Measurements from ENCODE around the gene ROR1. TPM values are rescaled to one million over a fixed set of nuclear protein-coding genes. Genes with fewer than 3 reads are reported as not detected.

The ROR1 gene
- polyA plus RNA-seq, 1 of the 3 experiments (the other 2 are of a cell fraction) = 4.0 TPM

DNA sequence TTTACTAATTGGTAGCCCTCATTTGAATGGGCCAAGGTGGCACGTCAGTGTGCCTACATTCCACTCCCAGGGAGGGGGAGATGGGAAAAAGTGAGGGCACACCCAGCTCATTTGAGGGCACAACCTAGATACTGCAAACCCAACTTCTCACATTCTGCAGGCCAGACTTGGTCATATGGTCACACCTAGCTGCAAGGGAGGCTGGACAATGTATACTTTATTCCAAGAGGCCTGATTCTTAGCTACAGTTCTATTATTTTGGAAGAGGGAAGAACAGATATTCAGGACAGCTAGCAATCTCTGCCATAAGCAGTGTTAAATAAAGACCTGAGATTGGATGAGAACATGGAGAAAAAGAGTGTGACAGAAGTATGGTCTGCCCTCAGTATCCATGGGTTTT is 180.4 kb downstream of the ROR1 start (continued):
- TF ChIP-seq ZBTB33 (IDR thresholded peaks at IDR 0.05; ENCODE audit: borderline replicate concordance, low read depth) (no peak), GATA2 (CRISPR knock-in tag; IDR thresholded peaks at IDR 0.05) (no peak)

DNA sequence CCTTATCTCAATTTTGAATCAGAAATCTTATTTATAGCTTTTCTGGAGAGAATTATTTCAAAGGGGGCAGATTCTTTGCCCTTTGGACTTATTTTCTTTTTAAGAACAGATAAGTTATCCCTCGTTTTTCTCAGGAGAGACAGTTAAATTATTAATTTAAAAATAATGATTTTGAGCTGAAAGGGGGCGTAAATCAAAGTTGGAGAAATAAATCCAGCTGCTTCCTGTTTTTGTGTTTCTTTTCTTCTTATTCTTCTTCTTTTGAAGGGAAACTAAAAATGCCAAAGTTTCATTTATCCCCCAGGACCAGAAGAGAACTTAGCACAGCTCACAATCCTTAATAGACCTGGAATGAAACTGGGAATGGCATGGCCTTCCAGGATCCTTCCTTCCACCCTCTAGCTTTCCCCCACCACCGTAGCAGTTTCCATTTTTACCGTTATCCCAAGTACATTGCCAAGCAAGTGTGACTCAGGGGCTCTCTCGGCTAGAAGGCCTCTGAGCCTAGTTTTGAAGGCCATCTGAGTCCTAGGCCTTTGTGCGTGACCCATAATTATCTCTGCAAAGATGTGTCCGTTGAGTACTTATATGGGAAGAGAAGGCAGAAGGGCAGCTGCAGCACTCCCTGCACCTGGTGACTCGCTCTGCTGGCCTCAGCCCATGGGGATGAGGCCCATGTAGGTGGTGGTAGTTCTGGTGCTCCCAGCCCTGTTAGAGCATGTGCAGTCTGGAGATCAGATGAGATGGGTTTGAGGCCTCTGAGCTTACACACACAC is 181.7 kb downstream of the ROR1 start:
- ChIA-PET POLR2A (no interaction called here), CTCF (interaction anchor here (0.9 to 1.0 kb wide), 2 partner anchors 20 to 181 kb away, joined by 3 to 4 read pairs; no protein-coding TSS in a partner anchor)
- Histone ChIP-seq H3K4me3 (ENCODE audit: low read depth in 2 of 2, low read length in 1 of 2) (no peak overlapping the region), H3K79me2 (ENCODE audit: insufficient read depth) (no peaks in the 10 kb centered on the region), H2AFZ (ENCODE audit: low read depth) (no peak overlapping the region), H3K27ac (ENCODE audit: low read depth in 2 of 2, low read length in 1 of 2) (no peak overlapping the region), H3K36me3 (replicated peaks in 1 of 2; ENCODE audit: control insufficient read depth in 1 of 2, insufficient read depth in 2 of 2, low read length in 1 of 2) (no peaks in the 10 kb centered on the region), H3K4me1 (ENCODE audit: control insufficient read depth in 1 of 2, insufficient read depth in 2 of 2, low read depth in 1 of 2, low read length in 1 of 2) (peaks cover 0 to 2% of the 10 kb centered on the region in 2 experiments; a peak in 1 of 4 replicates), H3K9ac (no peak overlapping the region), H3F3A (replicated peaks; ENCODE audit: insufficient read depth) (no peaks in the 10 kb centered on the region), H3K9me3 (0 out of 2 replicates have a peak, but pooled peaks cover 6% of the 10 kb centered on the region), H3K4me2 (no peak overlapping the region), H4K20me1 (ENCODE audit: insufficient read depth) (no peaks in the 10 kb centered on the region), H3K9me2 (no peaks in the 10 kb centered on the region), H3K27me3 (ENCODE audit: insufficient read depth) (no peaks in the 10 kb centered on the region)
- WGBS (ENCODE audit: low lambda C conversion rate) = 87% methylated on average over 8 of the region's 8 CpGs
- TF ChIP-seq IRF3 (IDR thresholded peaks at IDR 0.05; ENCODE audit: low read depth, low read length) (no peak), USF2 (IDR thresholded peaks at IDR 0.05; ENCODE audit: borderline replicate concordance, low read depth, low read length) (no peak)
- no peak for DNase-seq

- 0 out of 2 replicates have a peak, but pooled peaks cover 6% of the 10 kb centered on the region for H3K9me3 ChIP-seq
- H4K20me1 ChIP-seq (ENCODE audit: insufficient read depth) = no peaks in the 10 kb centered on the region
- H3K79me2 ChIP-seq (ENCODE audit: insufficient read depth) = no peaks in the 10 kb centered on the region
- no peaks in the 10 kb centered on the region for H3K36me3 ChIP-seq (replicated peaks in 1 of 2; ENCODE audit: control insufficient read depth in 1 of 2, insufficient read depth in 2 of 2, low read length in 1 of 2)
- H3K4me3 ChIP-seq (ENCODE audit: low read depth in 2 of 2, low read length in 1 of 2) = no peak overlapping the region
- no peaks in the 10 kb centered on the region for H3K9me2 ChIP-seq
- WGBS (ENCODE audit: low lambda C conversion rate) = 93% methylated on average over 2 of the region's 2 CpGs
- no peak overlapping the region for H2AFZ ChIP-seq (ENCODE audit: low read depth)
- H3K4me1 ChIP-seq (ENCODE audit: control insufficient read depth in 1 of 2, insufficient read depth in 2 of 2, low read depth in 1 of 2, low read length in 1 of 2) = peaks cover 0 to 2% of the 10 kb centered on the region in 2 experiments; a peak in 1 of 4 replicates
- H3K4me2 ChIP-seq = no peak overlapping the region
- ChIA-PET POLR2A (no interaction called here), CTCF (interaction anchor here (0.5 to 1.6 kb wide), 3 partner anchors 14 to 201 kb away, joined by 3 to 4 read pairs (median 4); no protein-coding TSS in a partner anchor)
- no peak for DNase-seq
- H3K27me3 ChIP-seq (ENCODE audit: insufficient read depth) = no peaks in the 10 kb centered on the region
- no peak overlapping the region for H3K9ac ChIP-seq
- no peak overlapping the region for H3K27ac ChIP-seq (ENCODE audit: low read depth in 2 of 2, low read length in 1 of 2)
- H3F3A ChIP-seq (replicated peaks; ENCODE audit: insufficient read depth) = no peaks in the 10 kb centered on the region
- TF ChIP-seq POLR2AphosphoS5 (IDR thresholded peaks at IDR 0.05; ENCODE audit: low read depth, low read length) (no peak), ELF1 (IDR thresholded peaks at IDR 0.05) (no peak), EZH2phosphoT487 (IDR thresholded peaks at IDR 0.05; ENCODE audit: borderline replicate concordance, low read depth) (no peak), SIN3A (IDR thresholded peaks at IDR 0.05; ENCODE audit: borderline replicate concordance, low read depth, low read length) (no peak), USF1 (IDR thresholded peaks at IDR 0.05; ENCODE audit: borderline replicate concordance, low read depth) (no peak), ZBTB33 (IDR thresholded peaks at IDR 0.05; ENCODE audit: borderline replicate concordance, low read depth) (no peak), TAF1 (IDR thresholded peaks at IDR 0.05; ENCODE audit: borderline replicate concordance, low read depth, low read length) (no peak), GABPA (IDR thresholded peaks at IDR 0.05; ENCODE audit: low read depth) (no peak), TEAD4 (IDR thresholded peaks at IDR 0.05; ENCODE audit: borderline replicate concordance, insufficient read depth) (no peak), RFX5 (IDR thresholded peaks at IDR 0.05; ENCODE audit: low read length) (no peak), IRF3 (IDR thresholded peaks at IDR 0.05; ENCODE audit: low read depth, low read length) (no peak), MAX (IDR thresholded peaks at IDR 0.05; ENCODE audit: low read depth) (no peak)
These were observed 184.7 kb downstream of the ROR1 start for GRCh38 chr1:63958556-63958955.
